ENCODE data around the gene MCCD1.
"Not testable (repeated sequence)": the region's sequence is repeated elsewhere in the genome, so short reads cannot be mapped to it uniquely, and the experiment has no call there.

MCCD1 gene, protein sequence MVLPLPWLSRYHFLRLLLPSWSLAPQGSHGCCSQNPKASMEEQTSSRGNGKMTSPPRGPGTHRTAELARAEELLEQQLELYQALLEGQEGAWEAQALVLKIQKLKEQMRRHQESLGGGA

GRCh38 chr6:31528821-31529328 is at the start of gene MCCD1:
TSS of gene MCCD1 (plus strand) at chr6:31528962. CDS start at chr6:31529015, 53 bp downstream.
- DNase-seq: no peak

DNA sequence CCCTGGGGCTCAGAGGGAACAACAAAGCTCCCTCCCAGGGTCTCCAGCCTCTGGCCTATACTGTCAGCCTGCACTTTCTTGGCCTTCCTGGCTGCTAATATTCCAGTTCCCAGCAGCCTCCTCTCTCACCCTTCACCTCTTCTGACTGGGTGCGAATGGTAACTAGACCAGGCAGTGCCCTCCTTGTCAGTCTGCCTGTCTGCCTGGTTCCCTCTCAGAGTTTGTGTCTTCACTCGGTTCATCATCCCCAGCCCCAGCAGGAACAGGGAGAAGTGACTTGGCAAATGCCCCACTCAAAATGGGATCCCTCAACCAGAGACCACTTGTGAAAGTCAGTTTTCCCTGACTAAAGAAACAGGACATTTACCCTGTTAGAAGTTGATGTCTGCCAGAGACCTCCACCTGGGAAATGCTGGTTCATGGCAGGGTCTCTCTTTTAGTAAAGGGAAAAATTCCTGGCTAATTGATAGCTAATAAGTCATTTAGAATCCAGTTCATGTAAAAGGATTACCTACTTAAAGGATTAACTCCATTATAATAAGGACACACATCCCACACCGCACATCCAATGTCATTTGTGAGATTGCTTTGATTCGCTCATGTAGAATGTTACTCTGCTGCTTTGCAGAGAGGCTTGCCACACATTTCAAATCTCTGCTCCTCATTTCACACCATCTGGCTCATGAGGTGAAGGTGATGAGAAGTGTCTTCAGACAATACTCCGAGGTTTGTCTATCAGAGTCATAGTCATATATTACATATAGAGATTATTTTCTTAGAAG is 49.4 kb upstream of the MCCD1 start:
- no peak for DNase-seq

DNA sequence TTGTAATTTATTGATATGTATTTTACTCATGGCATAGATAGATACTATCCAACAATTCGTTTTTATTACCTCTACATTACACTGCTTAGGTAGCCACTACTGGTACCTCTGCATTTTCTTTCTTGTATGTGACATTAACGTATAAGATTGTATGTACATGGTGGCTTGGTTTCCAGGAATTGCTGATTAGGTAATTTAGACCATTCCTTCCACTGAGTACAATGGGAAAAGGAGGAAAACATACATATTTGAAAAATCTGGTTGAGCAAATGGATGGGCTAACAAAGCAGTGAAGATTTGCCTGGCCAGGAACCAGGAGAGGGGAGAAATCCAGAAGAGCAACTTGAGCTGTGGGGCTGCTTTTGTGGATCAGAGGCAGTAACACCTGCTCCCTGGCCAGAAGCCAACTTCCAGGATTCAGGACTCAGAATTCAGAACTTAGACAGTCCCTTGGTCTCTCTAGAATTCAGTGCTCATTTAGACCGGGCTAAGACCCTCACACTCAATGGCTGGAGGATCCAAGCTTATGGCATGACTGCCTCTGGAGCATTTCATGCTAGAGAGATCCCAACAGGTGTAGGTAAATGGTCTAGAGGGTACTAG is 48.7 kb upstream of the MCCD1 start:
- no peak for DNase-seq

DNA sequence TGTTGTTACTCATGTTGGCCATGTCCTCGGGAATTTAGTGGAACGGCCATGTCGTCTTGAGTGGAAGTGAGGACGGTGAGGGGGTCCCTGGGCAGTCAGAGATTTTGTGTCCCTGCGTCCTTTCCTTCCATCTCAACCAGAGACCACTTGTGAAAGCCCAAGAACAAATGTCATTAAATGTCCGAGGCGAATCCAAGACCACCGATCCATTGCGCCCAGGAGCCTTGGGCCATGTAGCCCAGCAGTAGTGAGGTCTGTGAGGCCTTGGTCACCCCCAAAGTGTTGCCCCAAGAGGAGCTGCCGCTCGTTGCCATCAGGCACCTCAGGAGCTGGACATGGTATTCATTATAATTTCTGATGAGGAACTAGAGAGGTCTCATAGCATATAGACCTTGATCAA is 48.2 kb upstream of the MCCD1 start:
- no peak for DNase-seq

GRCh38 chr6:31483392-31483791 is 45.4 kb upstream of the MCCD1 start:
- DNase-seq: no peak

DNA sequence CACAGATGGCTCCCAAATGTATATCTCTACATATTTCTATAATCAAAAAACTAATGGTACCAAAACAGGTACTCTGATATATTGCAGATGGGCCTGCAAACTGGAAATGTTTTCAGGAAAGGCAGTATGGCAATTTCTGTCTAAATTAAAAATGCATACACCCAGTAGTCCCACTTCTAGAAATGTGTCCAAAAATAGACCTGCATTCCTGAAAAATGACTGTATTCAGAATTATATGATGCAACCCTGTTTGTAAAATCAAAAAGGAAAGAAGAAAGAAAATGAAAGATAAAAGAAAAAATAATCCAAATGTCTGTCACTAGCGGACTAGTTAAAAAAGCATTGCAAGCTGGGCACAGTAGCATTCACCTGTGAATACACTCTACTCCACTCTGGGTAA is 43.7 kb upstream of the MCCD1 start:
- DNase-seq: no peak

GRCh38 chr6:31486065-31486837 is 42.5 kb upstream of the MCCD1 start:
- DNase-seq: not testable (repeated sequence)

GRCh38 chr6:31487674-31488073 is 41.1 kb upstream of the MCCD1 start:
- not testable (repeated sequence) for DNase-seq

GRCh38 chr6:31489086-31489485 is 39.7 kb upstream of the MCCD1 start:
- no peak for DNase-seq

DNA sequence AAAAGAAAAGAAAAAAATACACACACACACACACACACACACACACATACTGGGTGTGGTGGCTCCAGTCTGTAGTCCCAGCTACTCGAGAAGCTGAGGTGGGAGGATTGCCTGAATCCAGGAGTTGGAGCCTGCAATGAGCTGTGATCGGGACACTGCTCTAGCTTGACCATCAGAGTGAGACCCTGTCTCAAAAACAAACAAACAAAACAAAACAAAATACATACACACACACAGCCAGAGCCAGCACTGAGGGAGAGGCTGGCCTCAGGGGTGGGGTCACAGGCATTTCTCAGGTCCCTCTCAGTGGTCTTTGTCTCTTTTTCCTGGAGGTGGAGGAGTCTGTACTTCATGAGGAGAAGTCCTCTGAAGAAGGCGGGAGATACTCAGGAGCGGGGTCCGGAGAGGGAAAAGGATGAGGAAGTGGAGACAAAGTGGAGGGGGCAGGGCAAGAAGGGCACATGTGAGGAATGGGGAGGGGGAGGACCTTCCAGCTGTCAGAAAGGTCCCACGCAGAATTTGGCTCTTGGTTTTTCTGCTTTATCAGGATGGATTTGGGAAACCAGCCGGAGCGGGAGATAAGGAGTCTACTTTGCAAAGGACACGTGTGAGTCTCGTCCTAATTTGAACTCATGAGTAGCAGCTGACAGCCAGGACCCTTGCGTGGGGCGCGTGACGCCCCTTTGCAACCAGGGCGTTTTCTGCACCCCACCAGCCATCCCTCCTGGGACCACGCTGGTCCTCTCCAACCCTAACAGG is 38.5 kb upstream of the MCCD1 start:
- DNase-seq: no peak

DNA sequence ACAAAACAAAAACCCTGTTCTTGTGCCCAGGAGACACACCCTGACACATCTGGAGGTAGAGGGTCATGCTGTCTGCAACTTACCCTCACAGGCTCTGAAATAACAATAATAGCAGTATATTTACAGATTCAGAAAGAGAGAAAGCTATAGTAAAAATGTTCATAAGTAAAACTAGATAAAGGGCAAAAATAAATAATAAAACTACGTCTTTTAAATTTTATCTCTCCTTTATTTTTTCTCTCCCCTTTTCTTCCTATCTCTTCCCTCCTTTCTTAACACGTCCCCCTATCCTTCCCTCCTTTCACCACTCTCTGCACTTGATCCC is 35.2 kb upstream of the MCCD1 start:
- DNase-seq: not testable (repeated sequence)

GRCh38 chr6:31493875-31494694 is 34.7 kb upstream of the MCCD1 start:
- peak; percentile 59 for DNase-seq

- no peak for DNase-seq
These were observed 33.2 kb upstream of the MCCD1 start for GRCh38 chr6:31495580-31495979.

- not testable (repeated sequence) for DNase-seq
These were observed 31.9 kb upstream of the MCCD1 start for GRCh38 chr6:31496826-31497225.

DNA sequence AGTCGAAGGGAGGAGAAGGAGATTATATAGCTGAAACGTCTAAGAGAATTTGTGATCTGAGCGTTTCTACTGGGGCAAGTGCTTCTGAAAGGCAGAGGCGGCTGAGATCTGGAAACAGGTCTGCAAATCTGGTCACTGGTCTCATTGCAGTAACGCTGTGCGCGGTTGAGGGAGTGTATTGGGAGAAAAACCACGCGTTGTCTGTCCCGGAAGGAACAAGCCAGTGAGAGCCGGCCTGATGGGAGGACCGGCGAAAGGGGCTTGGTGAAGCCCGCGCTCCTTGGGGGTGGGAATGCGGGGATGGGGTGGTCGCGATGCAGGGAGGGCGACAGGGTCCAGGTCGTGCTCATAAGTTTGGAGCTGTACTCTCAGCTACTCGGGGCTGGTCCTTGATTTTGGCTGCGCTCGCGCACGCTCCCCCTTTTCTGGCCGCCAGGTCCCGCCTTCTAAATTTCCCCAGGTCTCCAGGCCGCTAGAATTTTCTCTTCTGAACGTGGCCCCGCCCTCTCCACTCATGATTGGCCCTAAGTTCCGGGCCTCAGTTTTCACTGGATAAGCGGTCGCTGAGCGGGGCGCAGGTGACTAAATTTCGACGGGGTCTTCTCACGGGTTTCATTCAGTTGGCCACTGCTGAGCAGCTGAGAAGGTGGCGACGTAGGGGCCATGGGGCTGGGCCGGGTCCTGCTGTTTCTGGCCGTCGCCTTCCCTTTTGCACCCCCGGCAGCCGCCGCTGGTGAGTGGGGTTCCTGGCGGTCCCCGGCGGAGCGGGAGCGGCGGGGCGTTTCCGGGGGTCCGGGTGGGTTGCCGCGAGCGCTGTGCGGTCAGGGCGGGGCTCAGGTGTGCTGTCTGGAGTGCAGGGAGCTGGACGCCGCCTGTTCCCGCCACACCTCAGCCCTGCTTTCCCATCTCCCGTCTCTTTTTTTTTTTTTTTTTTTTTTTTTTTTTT is 31.0 kb upstream of the MCCD1 start, which contains the start of gene MICB:
Gene MICB (plus strand): TSS at position 615 of the 946 bp plus-strand sequence. CDS start 49 bp downstream, at position 664.
- peak; percentile 56 for DNase-seq

- DNase-seq: no peak
These were observed 30.0 kb upstream of the MCCD1 start for GRCh38 chr6:31498748-31499147.

DNA sequence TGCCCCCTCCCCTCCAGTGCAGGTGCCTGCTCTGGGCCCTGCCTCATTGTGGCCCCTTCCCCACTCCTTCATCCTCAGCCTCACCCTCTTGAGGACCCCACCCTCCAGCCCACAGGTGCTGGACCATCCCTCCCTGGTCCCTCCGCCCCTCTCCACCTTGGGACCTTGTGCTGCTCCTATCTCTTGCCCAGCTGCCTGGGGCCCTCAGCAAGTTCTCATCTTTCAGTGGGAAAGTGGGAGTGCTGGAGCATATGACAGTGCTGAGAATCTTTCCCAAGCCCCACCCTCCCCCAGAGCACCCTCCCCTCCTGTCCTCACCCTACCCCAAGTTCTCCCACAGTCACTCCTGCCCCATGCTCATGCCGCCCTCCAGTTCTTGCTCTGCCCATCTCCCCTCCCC is 29.1 kb upstream of the MCCD1 start:
- not testable (repeated sequence) for DNase-seq

GRCh38 chr6:31502586-31502985 is 26.2 kb upstream of the MCCD1 start:
- DNase-seq: no peak

GRCh38 chr6:31509036-31509435 is 19.7 kb upstream of the MCCD1 start:
- not testable (repeated sequence) for DNase-seq

DNA sequence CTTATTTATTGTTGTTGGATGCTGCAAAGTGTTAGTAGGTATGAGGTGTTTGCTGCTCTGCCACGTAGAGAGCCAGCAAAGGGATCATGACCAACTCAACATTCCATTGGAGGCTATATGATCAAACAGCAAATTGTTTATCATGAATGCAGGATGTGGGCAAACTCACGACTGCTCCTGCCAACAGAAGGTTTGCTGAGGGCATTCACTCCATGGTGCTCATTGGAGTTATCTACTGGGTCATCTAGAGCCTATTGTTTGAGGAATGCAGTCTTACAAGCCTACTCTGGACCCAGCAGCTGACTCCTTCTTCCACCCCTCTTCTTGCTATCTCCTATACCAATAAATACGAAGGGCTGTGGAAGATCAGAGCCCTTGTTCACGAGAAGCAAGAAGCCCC is 18.8 kb upstream of the MCCD1 start:
- DNase-seq: no peak
